UCSD-AML1 (cell line): Measurements from ENCODE around the gene SOS2.

Experiments used
- DNase-seq: peaks from one replicate; lab custom pipeline; 2025; ENCODE audit not compliant: unreplicated experiment; lab: John Stamatoyannopoulos, UW

SOS2 gene

DNA sequence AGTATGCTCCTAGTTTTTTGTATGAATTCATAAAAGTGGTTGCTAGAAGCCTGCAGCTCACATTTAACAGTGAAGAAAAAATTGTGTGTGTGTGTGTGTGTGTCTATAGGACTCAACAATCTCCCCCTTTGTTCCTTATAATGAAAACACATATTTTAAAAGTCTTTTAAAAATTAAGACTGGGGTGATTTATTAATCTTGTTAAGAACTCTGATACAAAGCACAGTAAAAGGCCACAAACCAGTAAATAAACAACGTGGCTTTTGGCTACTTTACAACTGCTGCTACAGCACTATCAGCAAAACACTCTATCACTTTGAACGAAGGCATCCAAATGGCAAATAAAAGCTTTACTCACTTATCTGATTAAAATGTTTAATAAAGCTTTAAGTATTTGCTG, 114.4 kb downstream of the SOS2 start:
- no peak for DNase-seq

DNA sequence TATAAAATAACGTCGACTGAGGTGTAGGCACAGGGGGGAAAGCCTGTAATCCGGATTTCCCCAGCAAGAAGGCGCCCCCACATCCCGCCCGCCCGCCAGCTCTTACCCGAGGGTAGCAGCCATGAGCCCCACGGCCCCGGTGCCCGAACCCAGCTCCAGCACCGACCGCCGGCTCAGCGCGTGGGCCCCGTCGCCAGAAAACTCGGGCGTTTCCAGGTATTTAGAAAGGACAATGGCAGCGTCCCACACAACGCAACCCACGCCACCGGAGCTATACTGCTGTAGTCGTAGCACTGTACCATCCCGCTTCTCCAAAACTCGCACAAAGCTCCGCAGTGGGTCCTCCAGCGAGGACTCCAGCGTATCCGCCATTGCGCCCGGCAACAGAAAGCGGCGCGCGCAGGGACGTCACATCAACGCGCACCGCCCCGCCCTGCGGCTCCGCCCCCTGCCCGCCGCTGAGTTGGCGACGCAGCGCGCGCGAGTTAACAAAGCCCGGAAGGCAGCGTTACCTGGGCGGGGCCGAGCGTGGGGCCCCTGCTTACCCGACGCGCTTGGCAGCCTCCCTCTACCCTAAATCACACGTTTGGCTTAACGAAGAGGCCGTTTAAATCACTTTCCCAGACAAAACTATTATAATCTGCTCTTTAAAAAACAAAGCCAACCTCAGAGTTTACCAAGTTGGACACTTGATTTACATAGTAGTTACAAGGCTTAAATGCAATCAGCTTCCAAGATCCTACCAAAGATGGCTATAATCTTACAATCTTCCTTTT, 115.0 kb downstream of the SOS2 start, which contains the start of gene VCPKMT:
Gene VCPKMT (minus strand): TSS at position 392 of the 776 bp plus-strand sequence. CDS start 20 bp downstream, at position 372.
- DNase-seq = peak; percentile 95

DNA sequence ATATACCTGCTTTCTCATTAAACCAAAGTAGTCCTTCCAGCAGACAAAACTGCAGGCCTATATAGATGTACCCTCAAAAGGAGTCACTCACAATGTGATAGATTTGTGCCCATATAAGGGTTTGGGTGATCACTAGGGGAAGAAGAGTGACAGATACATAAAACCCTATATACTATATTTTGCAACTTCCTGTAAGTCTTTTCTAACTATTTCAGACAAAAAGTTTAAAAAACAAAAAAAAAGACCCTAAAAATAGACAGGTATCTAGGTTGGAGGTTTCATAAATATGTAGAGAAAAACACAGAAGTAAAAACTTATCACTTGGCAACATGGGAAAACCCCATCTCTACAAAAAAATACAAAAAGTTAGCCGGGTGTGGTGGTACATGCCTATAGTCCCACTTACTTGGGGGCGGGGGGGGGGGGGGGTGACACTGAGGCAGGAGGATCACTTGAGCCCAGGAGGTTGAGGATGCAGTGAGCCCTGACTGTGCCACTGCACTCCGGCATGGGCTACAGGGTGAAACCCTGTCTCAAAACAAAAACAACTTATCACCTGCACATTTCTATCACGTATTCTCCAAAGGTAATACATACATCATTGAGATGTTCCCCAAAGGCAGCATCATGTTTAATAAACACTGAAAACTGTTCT, 117.9 kb downstream of the SOS2 start:
- DNase-seq = no peak

DNA sequence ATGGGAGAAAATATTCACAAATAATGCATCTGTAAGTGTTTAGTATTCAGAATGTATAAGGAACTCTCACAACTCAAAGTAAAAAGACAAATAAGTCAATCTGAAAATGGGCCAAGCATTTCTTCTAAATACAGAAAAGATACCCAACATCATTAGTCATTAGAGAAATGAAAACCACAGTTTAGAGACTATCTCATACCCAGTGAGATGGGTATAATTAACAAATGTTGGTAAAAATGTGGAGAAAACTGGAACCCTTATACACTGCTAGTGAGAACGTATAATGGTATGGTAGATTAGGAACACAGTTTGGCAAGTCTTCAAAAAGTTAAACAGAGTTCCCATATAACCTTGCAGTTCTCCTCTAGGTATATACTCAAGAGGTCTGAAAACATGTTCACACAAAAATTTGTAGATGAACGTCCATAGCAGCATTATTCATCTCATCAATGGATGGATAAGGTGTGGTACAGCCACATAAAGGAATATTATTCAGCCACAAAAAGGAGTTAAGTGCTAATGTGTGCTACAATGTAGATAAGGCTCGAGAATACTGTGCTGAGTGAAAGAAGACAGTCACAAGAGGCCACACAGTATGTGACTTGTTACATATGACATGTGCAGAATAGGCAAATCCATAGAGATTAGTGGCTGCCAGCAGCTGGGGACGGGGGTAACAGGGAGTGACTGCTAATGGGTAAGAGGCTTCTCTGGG, 120.9 kb downstream of the SOS2 start:
- DNase-seq = no peak

DNA sequence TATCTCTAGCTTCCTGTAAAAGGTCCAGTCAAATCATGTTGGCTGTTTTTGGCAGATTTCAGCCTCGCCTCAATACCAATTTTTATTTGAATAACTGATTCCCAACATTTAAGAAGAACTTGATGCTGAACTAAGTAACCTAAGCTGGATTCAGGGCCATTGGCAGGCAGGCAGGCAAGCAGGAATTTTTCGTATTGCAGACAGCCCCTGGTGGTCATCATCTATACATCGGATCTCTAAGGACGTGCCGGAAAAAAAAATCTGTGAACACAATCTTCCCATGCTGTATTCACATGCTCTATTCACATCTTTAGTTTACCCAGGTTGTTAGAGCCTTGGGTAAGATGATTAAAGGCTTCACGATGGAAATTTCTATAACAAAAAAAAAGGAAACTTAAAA, 122.0 kb downstream of the SOS2 start:
- no peak for DNase-seq

DNA sequence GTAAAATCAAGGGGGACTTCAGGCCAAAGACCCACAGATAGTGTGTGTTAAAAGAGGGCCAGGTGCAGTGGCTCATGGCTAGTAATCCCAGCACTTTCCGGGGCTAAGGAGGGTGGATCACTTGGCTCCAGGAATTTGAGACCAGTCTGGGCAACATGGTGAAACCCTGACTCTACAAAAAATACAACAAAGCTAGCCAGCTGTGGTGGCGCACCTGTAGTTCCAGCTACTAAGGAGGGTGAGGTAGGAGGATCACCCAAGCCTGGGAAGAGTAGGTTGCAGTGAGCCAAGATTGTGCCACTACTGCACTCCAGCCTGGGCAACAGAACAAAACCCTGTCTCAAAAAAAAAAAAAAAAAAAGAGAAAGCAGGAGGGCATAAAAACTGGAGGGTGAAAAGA, 123.5 kb downstream of the SOS2 start:
- no peak for DNase-seq

DNA sequence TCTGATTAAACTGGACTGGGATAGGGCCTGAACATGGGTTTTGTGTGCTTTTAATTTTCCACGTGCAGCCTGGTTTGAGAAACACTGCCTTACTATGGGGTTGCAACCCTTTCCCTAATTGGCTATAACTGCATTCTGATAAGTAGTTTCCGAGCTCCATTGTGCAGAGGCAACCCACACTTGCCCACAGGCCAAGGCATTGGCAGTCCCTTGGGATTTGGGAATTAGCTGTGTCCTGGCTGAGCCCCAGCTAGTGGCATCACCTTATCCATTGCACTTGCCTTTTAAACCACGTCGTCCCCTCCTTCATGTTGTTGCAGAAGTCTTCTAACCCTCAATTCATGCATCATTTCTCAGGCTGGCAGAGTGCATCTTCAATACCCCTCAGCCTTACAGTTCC, 125.2 kb downstream of the SOS2 start:
- no peak for DNase-seq

DNA sequence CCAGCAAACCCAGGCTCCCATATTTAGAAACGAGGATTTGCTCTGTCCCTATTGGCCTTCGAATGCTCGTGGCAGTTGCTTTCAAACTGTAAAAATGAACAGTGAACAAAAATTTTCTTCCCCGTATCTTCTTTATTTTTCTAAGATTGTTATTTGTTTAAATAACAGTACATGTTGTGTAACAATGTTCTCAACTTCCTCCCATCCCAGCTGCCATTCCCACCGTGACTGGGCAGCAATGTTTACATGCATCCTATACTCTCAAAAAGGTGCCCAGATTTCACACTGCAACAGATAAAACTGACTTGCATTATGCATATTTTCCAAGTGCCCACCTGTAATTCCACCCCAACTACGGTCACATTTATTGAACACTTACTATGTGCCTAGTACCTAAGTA, 127.8 kb downstream of the SOS2 start:
- no peak for DNase-seq

DNA sequence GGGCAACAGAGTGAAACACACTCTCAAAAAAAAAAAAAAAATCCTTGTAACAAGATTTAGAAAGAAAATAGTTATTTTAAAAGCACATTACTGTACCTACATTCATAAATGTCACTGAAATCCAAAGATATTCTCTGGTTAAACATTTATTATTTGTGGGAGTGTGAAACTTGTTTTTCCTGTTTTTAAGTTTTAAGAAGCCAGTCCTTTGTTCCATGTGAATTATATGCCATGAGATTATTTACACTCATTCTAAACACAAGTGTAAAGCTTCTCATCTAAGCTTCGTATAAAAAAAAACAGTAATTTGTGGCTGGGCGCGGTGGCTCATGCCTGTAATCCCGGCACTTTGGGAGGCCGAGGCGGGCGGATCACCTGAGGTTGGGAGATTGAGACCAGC, 130.0 kb downstream of the SOS2 start:
- no peak for DNase-seq

DNA sequence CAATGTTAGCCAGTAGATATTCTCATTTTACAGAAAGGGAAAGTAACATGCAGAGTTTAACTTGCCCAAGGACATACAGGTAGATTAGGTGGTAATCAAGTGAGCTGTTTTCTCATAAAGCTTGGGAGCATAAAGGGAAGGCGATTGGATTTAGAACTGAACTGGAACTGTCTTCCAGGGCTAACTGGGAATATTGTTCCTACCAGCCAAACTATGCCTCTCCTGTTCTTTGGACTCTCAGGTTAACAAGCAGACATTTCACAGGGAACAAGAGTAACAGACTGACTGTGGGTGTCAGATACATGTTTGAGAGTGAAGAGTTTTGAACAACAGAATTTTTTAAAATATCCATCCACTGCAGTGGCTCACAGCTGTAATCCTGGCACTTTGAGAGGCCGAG, 130.6 kb downstream of the SOS2 start:
- no peak for DNase-seq

DNA sequence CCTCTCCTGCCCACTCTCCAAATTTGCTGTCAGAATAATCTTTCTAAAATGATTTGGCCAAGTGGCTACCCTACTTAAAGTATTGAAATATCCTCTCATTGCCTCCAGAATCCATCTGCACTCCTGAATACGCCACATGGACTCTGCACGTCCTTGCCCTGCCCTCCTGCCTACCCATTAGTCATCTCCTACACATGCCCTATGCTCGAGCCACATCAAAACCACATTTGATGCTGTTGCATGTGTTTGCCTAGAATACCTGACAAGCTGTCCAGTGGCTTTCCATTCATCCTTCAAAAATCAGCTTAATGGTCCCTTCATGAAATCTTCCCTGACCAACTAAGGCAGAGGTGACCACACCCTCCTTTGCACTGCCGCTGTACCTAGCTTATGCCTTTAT, 132.0 kb downstream of the SOS2 start:
- no peak for DNase-seq

DNA sequence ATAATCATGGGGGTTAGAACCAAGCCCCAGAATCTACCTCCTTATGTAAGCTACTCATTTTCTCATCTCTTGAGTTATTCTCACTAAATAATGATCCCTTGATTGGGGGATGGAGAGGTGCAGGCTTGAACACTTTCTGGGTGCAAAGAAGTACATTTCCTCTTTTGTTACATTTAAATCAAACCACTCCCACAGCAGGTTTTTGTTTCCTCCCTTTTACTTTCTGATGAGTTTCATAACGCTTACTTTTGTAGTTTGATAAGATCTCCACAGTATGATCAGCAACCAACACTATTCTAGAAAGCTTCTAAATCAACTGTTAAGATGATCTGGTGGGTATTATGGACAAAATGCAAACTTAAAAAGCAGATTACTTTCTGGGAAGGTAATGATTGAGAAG, 135.5 kb downstream of the SOS2 start:
- no peak for DNase-seq

DNA sequence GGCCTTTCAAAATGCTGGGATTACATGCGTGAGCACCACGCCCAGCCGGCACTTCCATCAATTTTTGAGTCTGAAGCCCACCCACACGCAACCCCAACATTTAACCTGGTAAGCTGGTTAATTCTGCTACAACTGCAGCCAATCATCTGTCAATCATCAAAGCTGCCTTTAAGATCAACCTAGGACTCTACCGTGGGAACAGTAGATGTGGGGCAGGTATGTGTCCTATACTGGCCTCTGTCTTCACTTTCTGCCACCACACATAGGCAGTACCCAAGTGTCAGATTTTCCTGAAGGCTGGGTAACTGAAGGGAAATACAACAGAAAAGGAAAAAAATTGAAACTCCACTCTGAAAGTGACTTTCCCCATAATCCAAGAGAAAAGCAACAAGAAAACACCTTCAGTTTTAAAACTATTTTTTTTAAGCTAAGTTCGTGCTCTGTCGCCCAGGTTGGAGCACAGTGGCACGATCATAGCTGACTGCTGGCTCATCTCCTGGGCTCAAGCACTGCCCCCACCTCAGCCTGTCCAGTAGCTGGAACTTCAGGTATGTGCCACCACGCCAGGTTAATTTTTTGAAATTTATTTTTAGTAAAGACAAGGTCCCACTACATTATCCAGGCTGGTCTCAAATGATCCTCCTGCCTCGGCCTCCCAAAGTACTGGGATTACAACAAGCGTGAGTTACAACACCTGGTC, 137.2 kb downstream of the SOS2 start:
- no peak for DNase-seq

DNA sequence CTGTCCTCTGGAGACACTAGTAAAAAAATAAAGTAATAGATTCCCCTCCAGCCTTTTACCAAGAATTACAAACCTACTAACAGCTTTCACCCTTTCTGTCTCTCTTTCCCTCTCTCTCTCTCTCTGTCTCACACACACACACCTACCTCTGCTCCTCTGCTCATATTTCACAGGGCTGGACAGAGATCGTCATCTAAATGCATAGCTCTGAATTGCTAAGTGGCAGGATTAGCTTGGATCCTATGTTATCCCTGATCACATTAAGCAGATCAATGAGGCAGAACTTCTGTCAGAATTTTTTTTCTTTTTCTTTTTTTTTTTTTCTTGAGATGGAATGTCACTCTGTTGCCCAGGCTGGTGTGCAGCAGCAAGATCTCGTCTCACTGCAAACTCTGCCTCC, 137.9 kb downstream of the SOS2 start:
- no peak for DNase-seq

DNA sequence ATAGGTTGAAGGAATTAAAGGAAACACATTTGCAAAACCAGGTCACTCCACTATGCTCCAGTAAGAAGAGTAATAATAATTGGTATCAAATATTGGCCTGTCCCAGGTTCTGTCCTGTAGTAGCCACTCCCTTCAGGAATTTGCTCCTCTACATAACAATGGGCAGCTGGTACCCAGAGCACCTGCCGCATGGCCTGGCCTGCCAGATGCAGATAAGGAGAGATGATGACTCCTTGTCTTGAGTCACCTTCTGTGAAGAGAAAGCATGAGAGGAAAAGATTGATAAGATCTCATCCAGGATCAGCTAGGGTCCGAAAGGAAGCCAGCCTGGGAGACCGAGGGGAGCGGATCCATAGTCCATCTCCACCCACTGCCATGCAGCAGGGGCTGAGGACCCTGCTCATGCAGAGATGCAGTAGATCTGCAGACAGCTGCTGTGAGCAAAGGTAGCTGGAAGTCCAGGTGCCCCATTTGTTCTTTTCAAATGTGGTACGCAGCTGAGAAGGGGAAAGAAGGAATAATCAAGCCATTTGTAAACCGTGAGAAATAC, 139.3 kb downstream of the SOS2 start:
- DNase-seq = no peak

DNA sequence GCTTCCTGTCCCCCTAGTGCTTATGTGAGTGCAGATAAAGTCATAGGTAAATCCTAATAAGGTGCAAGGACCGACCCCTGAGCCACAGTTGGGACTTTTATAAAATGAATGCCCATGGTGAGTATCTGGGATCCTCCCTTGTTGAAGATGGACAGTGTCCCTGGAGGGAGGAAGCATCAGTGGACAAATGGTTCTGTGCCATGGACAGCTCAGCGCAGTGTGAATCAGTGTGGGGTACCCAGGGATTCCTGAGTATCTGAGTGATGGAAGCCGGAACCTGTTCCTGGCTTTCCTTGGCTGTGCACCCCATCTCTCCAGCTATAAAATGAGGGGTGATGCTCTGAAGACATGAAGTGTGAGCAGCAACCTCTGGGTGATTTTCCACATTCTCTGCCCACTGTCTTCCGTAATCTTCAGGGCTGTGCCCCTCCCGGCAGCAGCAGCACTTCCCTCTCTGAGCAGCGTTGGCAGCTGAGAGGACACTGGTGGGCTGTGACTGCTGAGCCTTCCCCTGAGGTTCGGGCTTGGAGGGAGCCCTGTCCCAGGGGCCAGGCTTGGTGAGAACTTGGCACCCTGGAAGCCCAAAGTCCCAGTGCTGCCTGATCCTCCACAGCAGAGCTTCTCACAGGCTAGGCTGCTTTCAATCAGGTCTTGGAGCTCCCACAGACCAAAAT, 140.0 kb downstream of the SOS2 start:
- no peak for DNase-seq

DNA sequence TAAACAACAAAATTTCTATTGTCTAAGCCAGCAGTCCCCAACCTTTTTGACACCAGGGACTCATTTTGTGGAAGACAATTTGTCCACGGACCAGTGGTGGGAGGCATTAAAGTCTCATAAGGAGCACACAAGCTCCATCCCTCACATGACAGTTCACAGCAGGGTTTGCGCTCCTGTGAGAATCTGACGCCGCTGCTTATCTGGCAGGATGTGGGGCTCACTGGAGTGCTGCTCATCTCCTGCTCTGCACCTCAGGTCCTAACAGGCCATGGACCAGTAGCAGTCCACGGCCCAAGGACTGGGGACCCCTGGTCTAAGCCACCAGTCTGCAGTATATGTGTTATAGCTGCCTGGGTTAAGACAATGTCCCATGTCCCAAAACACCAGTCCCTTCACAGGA, 142.2 kb downstream of the SOS2 start:
- no peak for DNase-seq

DNA sequence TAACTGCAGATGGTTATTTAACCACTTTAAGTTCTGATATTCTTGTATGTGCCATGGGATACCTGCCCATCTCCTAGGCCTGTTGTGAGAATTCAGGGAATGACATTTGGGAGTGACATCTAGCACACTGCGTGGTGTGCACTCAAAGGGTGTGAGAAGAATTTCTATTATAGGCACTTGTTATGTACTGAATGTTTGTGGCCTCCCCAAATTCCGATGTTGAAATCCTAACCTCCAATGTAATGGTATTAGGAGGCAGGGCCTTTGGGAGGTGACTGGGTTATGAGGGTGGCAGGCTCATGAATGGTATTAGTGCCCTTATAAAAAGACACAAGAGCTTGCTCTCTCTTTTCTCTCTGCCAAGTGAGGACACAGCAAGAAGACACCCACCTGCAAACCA, 142.6 kb downstream of the SOS2 start:
- DNase-seq = no peak

DNA sequence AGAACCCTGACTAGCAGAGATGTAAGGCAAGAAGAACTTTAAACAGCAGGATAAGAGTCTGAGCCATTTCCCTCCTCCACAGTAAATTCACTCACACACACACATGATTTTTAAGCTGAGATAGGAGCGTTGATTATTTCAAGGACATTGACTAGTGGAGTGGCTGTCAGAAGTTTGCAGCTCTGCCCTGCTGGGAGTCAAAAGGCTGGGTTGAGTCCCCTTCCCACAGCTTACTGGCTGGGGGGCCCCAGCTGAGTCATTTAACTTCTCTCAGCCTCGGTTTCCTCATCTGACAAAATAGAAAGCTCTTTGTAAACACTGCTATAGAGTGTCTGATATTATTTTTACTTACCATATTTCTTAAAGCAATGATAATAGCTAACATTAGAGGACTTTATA, 143.3 kb downstream of the SOS2 start:
- DNase-seq = no peak

DNA sequence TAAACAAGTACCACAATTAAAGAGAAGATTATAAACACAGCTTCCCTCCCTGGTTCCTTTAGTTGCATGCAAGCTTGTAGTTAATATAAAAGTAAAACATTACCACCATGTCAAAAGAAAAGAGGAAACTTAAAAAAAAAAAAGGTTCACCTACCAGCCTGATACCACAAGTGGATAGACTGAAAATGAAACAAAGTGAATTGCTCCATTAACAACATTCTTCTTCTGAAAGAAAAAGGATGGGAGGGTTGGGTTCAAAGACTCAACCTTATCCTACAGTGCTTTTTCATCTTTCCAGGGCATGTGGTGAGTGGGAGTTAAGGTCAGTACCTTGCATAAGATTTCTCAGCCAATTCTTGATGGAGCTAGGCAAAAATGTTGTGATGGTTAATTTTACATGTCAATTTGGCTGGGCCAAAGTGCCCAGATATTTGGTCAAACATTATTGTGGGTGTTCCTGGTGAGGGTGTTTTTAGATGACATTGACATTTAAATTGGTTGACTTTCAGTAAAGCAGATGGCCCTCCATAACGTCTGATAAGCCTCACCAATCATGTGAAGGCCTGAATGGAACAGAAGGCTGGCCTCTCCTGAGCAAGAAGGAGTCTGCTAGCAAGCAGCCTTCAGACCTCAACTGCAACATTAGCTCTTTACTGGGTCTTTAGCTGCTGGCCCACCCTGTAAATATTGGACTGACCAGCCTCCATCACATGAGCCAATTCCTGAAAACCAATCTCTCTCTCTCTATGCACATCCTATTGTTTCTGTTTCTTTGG, 143.8 kb downstream of the SOS2 start:
- DNase-seq = no peak
